PC-3 (cell line): ENCODE data around the gene QRICH1. TPM values are rescaled to one million over a fixed set of nuclear protein-coding genes. Genes with fewer than 3 reads are reported as not detected.
A peak's percentile ranks its signal among the peaks of the same experiment; 100 is the strongest.

Source experiments
- ATAC-seq: fragments of 200-7000 bp; cut with Tn5 transposase; 2 replicates; pipeline ENCODE4 v1.9.1; 2020; ENCODE audit warnings: mild to moderate bottlenecking, moderate library complexity
- BruUV-seq: library from RNA; stranded (reverse); fragments of 400-500 nt; replicated peaks from 2 replicates; lab custom pipeline; 2021; lab: Mats Ljungman, UMichigan
- CTCF ChIA-PET: fragments of 300-600 bp; sonication (Branson Sonifier 250); formaldehyde crosslinking; loops from one replicate; lab custom pipeline; 2022; ENCODE audit warnings: antibody characterized with exemption; lab: Charles Lee
- POLR2A ChIA-PET: fragments of 300-600 bp; sonication (Branson Sonifier 250); formaldehyde crosslinking; loops from one replicate; lab custom pipeline; 2022; ENCODE audit warnings: antibody characterized with exemption; ENCODE audit not compliant: unreplicated experiment; lab: Charles Lee
- DNase-seq: peaks from one replicate; pipeline ENCODE4 v3.0.0-alpha.2; 2015
- H2AFZ ChIP-seq: fragments of 300-600 bp; sonication (generic); 2 replicates; pipeline ENCODE4 v1.6.0; 2016; ENCODE audit warnings: antibody characterized with exemption, low read length
- H3F3A ChIP-seq: fragments of 300-600 bp; sonication (generic); one replicate; pipeline ENCODE4 v1.6.0; 2017; ENCODE audit warnings: antibody characterized with exemption, low read length, control low read depth, mild to moderate bottlenecking; ENCODE audit not compliant: unreplicated experiment
- H3K27ac ChIP-seq: fragments of 300-600 bp; sonication (generic); 2 replicates; pipeline ENCODE4 v1.5.1; 2016; ENCODE audit warnings: mild to moderate bottlenecking, low read length
- H3K27me3 ChIP-seq: fragments of 300-600 bp; sonication (generic); 2 replicates; pipeline ENCODE4 v1.6.1; 2016; ENCODE audit warnings: low read length, mixed read lengths
- H3K36me3 ChIP-seq: fragments of 300-600 bp; sonication (generic); 2 replicates; pipeline ENCODE4 v1.6.1; 2016; ENCODE audit warnings: low read depth, mixed run types, low read length, mixed read lengths
- H3K4me1 ChIP-seq: fragments of 300-600 bp; sonication (generic); 2 replicates; pipeline ENCODE4 v1.5.1; 2016; ENCODE audit warnings: low read length; ENCODE audit not compliant: insufficient read depth
- H3K4me2 ChIP-seq: fragments of 300-600 bp; sonication (generic); 2 replicates; pipeline ENCODE4 v1.6.0; 2016; ENCODE audit warnings: low read length
- H3K4me3 ChIP-seq: fragments of 300-600 bp; sonication (generic); 2 replicates; pipeline ENCODE4 v1.5.1; 2016; ENCODE audit warnings: mild to moderate bottlenecking, low read length, mixed read lengths
- H3K79me2 ChIP-seq: fragments of 300-600 bp; sonication (generic); 2 replicates; pipeline ENCODE4 v1.6.1; 2017; ENCODE audit warnings: low read length, mixed read lengths
- H3K9ac ChIP-seq: fragments of 300-600 bp; sonication (generic); 2 replicates; pipeline ENCODE4 v1.6.0; 2016; ENCODE audit warnings: mild to moderate bottlenecking, low read length
- H3K9me2 ChIP-seq: fragments of 300-600 bp; sonication (generic); replicated peaks from 2 replicates; pipeline ENCODE4 v1.6.1; 2016; ENCODE audit warnings: mixed run types, low read length, mixed read lengths
- H3K9me3 ChIP-seq: fragments of 300-600 bp; sonication (generic); 2 replicates; pipeline ENCODE4 v1.6.1; 2016; ENCODE audit warnings: low read length, mixed read lengths
- H4K20me1 ChIP-seq: fragments of 300-600 bp; sonication (generic); 2 replicates; pipeline ENCODE4 v1.6.1; 2016; ENCODE audit warnings: low read length, mixed read lengths
- EZH2 ChIP-seq: fragments of 300-600 bp; sonication (generic); IDR thresholded peaks from one replicate; pipeline ENCODE4 v1.6.1; 2017; ENCODE audit warnings: antibody characterized with exemption, mild to moderate bottlenecking, low read length; ENCODE audit not compliant: unreplicated experiment
- EZH2phosphoT487 ChIP-seq: fragments of 300-600 bp; sonication (generic); IDR thresholded peaks from 2 replicates; pipeline ENCODE4 v1.6.1; 2018; ENCODE audit warnings: mild to moderate bottlenecking, antibody characterized with exemption, low read length, borderline replicate concordance
- intact Hi-C: fragments of 100-400 bp; cut with micrococcal nuclease; formaldehyde crosslinking; loops from 2 replicates; pipeline ENCODE4 v1.9.0; 2023
- total RNA-seq: library from RNA; depleted of rRNA; stranded (reverse); fragments of >200 nt; gene quantifications from 2 replicates; pipeline ENCODE4 v1.2.3, GENCODE V29; 2014
- TF ChIP-seq, protein P1 (sequence below): fragments of 300-600 bp; sonication (generic); conservative IDR thresholded peaks from 2 replicates; pipeline ENCODE4 v1.5.1; 2017; ENCODE audit warnings: antibody characterized with exemption, low read depth, mild to moderate bottlenecking, low read length

The QRICH1 gene
- total RNA-seq, 1 experiment from 2014 or later: 90.2 TPM

DNA sequence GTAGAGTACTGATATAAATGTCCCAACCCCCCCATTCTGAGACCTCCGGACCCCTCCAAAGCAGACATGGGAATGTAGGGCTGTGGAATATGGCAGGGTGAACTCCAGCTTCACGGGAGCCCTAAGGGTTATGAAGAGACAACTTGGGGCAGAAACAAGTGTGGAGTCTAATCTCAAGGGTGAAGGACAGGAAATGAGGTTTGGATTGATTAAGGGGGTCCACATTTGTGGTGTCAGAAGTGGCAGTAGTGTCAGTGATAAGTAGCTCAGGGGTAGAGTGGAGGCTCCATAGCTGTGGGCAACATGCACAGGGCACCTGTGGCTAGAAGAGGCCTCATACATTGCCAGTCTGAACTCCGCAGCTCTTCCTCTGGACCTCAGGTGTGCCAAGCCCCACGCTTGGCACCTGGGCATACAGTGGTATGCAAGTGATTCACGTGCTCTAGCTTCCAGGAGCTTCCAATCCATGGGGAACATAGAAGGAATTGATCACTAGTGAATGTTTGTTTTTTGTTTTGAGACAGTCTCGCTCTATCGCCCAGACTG lies 108.0 kb downstream of the QRICH1 start:
- peaks cover 8% of the 10 kb centered on the region for H3K4me1 ChIP-seq
- no peak for ATAC-seq
- H3K36me3 ChIP-seq: peaks cover 22% of the 10 kb centered on the region
- H3K4me2 ChIP-seq: no peak overlapping the region
- DNase-seq: no peak
- no peak overlapping the region for H2AFZ ChIP-seq
- H3K27ac ChIP-seq: no peak overlapping the region
- intact Hi-C loops: no loop called here
- H3K27me3 ChIP-seq: no peaks in the 10 kb centered on the region
- TF ChIP-seq, protein P1, sequence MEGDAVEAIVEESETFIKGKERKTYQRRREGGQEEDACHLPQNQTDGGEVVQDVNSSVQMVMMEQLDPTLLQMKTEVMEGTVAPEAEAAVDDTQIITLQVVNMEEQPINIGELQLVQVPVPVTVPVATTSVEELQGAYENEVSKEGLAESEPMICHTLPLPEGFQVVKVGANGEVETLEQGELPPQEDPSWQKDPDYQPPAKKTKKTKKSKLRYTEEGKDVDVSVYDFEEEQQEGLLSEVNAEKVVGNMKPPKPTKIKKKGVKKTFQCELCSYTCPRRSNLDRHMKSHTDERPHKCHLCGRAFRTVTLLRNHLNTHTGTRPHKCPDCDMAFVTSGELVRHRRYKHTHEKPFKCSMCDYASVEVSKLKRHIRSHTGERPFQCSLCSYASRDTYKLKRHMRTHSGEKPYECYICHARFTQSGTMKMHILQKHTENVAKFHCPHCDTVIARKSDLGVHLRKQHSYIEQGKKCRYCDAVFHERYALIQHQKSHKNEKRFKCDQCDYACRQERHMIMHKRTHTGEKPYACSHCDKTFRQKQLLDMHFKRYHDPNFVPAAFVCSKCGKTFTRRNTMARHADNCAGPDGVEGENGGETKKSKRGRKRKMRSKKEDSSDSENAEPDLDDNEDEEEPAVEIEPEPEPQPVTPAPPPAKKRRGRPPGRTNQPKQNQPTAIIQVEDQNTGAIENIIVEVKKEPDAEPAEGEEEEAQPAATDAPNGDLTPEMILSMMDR: no peak
- no peak for TF ChIP-seq EZH2
- TF ChIP-seq EZH2phosphoT487: no peak
- no peaks in the 10 kb centered on the region for H4K20me1 ChIP-seq
- H3K9me2 ChIP-seq: no peaks in the 10 kb centered on the region
- no peak overlapping the region for H3K9ac ChIP-seq
- BruUV-seq: no TSS peak
- ChIA-PET POLR2A (no interaction called here), CTCF (no interaction called here)
- no peaks in the 10 kb centered on the region for H3F3A ChIP-seq
- H3K4me3 ChIP-seq: no peak overlapping the region
- H3K9me3 ChIP-seq: no peaks in the 10 kb centered on the region
- peaks cover 15% of the 10 kb centered on the region for H3K79me2 ChIP-seq

DNA sequence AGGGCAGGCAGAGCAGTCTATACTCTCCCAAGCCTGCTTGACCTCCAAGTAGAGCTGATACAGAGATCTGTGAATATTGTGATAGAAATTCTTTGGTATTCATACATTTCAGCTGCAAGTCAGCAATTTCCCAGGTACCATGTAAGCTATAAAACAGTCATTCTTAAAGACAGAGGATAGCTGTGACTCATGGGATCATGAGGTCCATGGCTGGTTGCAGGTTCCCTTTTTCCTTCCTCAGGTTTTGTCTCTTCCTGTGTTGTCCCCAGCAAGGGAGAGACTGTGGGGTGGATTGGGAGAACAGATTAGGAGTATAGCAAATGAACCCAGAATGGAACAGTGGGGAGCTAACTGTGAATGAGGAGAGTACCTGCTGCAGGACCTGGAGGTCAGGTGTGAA lies 109.2 kb downstream of the QRICH1 start:
- intact Hi-C loops: no loop called here
- no peak overlapping the region for H3K9ac ChIP-seq
- no TSS peak for BruUV-seq
- no peaks in the 10 kb centered on the region for H3K9me3 ChIP-seq
- H3K4me3 ChIP-seq: no peak overlapping the region
- ChIA-PET POLR2A (interaction anchor here (0.6 kb wide), 1 partner anchor 267 kb away, joined by 3 read pairs; the partner anchor contains the start of gene IP6K2), CTCF (no interaction called here)
- ATAC-seq: peak; percentile 7; the same call in 1 of the 2 replicates
- peaks cover 8% of the 10 kb centered on the region for H3K4me1 ChIP-seq
- no peak for DNase-seq
- no peak overlapping the region for H2AFZ ChIP-seq
- TF ChIP-seq, protein P1: no peak
- TF ChIP-seq EZH2phosphoT487 (no peak), EZH2 (no peak)
- H3K4me2 ChIP-seq: no peak overlapping the region
- H3K27ac ChIP-seq: no peak overlapping the region
- H3K79me2 ChIP-seq: peaks cover 8% of the 10 kb centered on the region
- H3K36me3 ChIP-seq: peaks cover 31% of the 10 kb centered on the region
- H3K9me2 ChIP-seq: no peaks in the 10 kb centered on the region
- H3F3A ChIP-seq: no peaks in the 10 kb centered on the region
- H4K20me1 ChIP-seq: no peaks in the 10 kb centered on the region
- H3K27me3 ChIP-seq: no peaks in the 10 kb centered on the region

DNA sequence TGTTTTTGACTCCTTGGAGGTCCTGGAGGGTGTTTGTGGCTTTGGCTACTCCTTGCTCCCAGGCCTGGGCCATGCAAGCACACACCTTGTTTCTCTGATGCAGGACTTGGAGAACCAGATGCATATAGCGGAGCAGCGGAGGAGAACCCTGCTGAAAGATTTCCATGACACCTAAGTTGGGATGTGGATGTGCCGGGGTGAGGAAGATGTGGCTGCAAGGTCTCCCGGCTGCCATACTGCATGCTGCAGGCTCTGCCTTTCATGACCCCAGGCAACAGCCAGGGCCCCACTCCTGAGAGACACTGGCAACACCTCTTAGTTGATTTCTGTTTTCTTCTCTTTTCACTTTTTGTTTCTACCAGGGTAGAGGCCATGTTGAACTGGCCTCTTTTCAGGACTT lies 110.8 kb downstream of the QRICH1 start:
- H3K9me3 ChIP-seq: no peaks in the 10 kb centered on the region
- no peaks in the 10 kb centered on the region for H4K20me1 ChIP-seq
- no peak for ATAC-seq
- H3K4me2 ChIP-seq: no peak overlapping the region
- H3K27me3 ChIP-seq: no peaks in the 10 kb centered on the region
- TF ChIP-seq, protein P1: no peak
- TF ChIP-seq EZH2 (no peak), EZH2phosphoT487 (no peak)
- H3K4me3 ChIP-seq: no peak overlapping the region
- CTCF ChIA-PET: no interaction called here
- no peak for DNase-seq
- intact Hi-C loops: no loop called here
- no peaks in the 10 kb centered on the region for H3F3A ChIP-seq
- H3K9me2 ChIP-seq: no peaks in the 10 kb centered on the region
- POLR2A ChIA-PET: no interaction called here
- H3K9ac ChIP-seq: no peak overlapping the region
- H3K4me1 ChIP-seq: no peaks in the 10 kb centered on the region
- H3K27ac ChIP-seq: no peak overlapping the region
- peaks cover 40% of the 10 kb centered on the region for H3K36me3 ChIP-seq
- H2AFZ ChIP-seq: no peak overlapping the region
- H3K79me2 ChIP-seq: no peaks in the 10 kb centered on the region
- no TSS peak for BruUV-seq
